Transverse colon (tissue), 4 donors: ENCODE results near the gene TBX21.

Experiments used
- CTCF ChIP-seq, 5 experiments: fragments of 200-600 bp in 3 of 5; fragments of 450-650 bp in 2 of 5; sonication (generic) in 3 of 5; IDR thresholded peaks; 1 replicate in 2 of 5; 2 replicates in 3 of 5; pipeline ENCODE4 v1.5.1; 2016 to 2017; ENCODE audit warnings: antibody characterized with exemption in 5 of 5, inconsistent platforms in 3 of 5, mild to moderate bottlenecking in 2 of 5, moderate library complexity in 1 of 5
- EP300 ChIP-seq: sonication (generic); formaldehyde crosslinking; IDR thresholded peaks from one replicate; pipeline ENCODE4 v1.6.1; 2017; ENCODE audit warnings: antibody characterized with exemption, low read depth
- POLR2A ChIP-seq: fragments of 450-650 bp; IDR thresholded peaks from one replicate; pipeline ENCODE4 v1.6.1; 2016; ENCODE audit warnings: antibody characterized with exemption, mild to moderate bottlenecking, moderate library complexity
- POLR2AphosphoS5 ChIP-seq, 3 donors: sonication (generic); formaldehyde crosslinking; IDR thresholded peaks; one replicate each; pipeline ENCODE4 v1.6.1; 2016; ENCODE audit warnings: antibody characterized with exemption in 3 of 3

GRCh38 chr17:47708864-47709541 lies 24.0 kb upstream of the TBX21 start:
- no peak for TF ChIP-seq POLR2A
- TF ChIP-seq CTCF (IDR thresholded peaks at IDR 0.05), result no peak
- no peak for TF ChIP-seq POLR2AphosphoS5 (IDR thresholded peaks at IDR 0.05)
- TF ChIP-seq EP300, result no peak
